ENCODE data around the gene LRG1. TPM values are rescaled to one million over a fixed set of nuclear protein-coding genes. Genes with fewer than 3 reads are reported as not detected.

The LRG1 gene
- total and polyA plus RNA-seq, 2 of the 13 experiments (the other 11 are each of a cell fraction or from before 2014, with no cell fraction given): 12.0 to 39.3 TPM

GRCh38 chr19:4585556-4585955, 45.7 kb upstream of the LRG1 start (continued):
- TF ChIP-seq, protein P1, sequence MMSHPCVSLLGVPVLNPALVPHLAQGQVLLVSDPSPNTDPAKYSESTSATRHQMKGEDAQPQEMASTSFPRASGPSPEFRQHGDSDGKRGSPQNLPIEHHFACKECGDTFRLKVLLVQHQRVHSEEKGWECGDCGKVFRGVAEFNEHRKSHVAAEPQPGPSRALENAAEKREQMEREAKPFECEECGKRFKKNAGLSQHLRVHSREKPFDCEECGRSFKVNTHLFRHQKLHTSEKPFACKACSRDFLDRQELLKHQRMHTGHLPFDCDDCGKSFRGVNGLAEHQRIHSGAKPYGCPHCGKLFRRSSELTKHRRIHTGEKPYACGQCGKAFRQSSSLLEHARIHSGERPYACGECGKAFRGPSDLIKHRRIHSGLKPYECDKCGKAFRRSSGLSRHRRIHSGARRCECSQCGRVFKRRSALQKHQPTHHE (CRISPR knock-in tag; IDR thresholded peaks at IDR 0.05; ENCODE audit: borderline replicate concordance): no peak
- TF ChIP-seq MAZ (IDR thresholded peaks at IDR 0.05; ENCODE audit: borderline replicate concordance, low read depth, low read length): peak; percentile 57; the same call in 1 of the 2 replicates
- no peak for TF ChIP-seq MAZ (CRISPR knock-in tag; IDR thresholded peaks at IDR 0.05; ENCODE audit: low read depth)
- no peak for TF ChIP-seq KLF15 (CRISPR knock-in tag; IDR thresholded peaks at IDR 0.05; ENCODE audit: borderline replicate concordance)
- TF ChIP-seq PHF8 (CRISPR knock-in tag; IDR thresholded peaks at IDR 0.05): no peak
- no peak for TF ChIP-seq FOXP4 (CRISPR knock-in tag; IDR thresholded peaks at IDR 0.05)
- TF ChIP-seq CSRNP2 (CRISPR knock-in tag; conservative IDR thresholded peaks at IDR 0.05; ENCODE audit: low read depth): no peak
- no peak for TF ChIP-seq HOXA5 (CRISPR knock-in tag; IDR thresholded peaks at IDR 0.05)
- TF ChIP-seq ZNF710 (CRISPR knock-in tag; IDR thresholded peaks at IDR 0.05; ENCODE audit: borderline replicate concordance): no peak
- TF ChIP-seq CENPX (CRISPR knock-in tag; IDR thresholded peaks at IDR 0.05): no peak
- TF ChIP-seq ZBTB40 (IDR thresholded peaks at IDR 0.05): no peak
- 0 out of 2 replicates have a peak, but pooled peaks have one; percentile 25 for TF ChIP-seq ZBTB40 (CRISPR knock-in tag; IDR thresholded peaks at IDR 0.05)
- no peak for TF ChIP-seq ZNF790 (CRISPR knock-in tag; IDR thresholded peaks at IDR 0.05; ENCODE audit: borderline replicate concordance)
- TF ChIP-seq NKX3-1 (CRISPR knock-in tag; IDR thresholded peaks at IDR 0.05): no peak
